Caki2 (cell line): ENCODE measurements around the gene ATXN7L2. TPM values are rescaled to one million over a fixed set of nuclear protein-coding genes. Genes with fewer than 3 reads are reported as not detected.

ENCODE experiments used
- DNase-seq: peaks from one replicate; pipeline ENCODE4 v3.0.0-alpha.2; 2015; ENCODE audit warnings: low read depth
- in situ Hi-C: cut with HindIII; loops from 2 replicates; pipeline ENCODE4 v1.10.0; 2016; ENCODE audit warnings: low sequenced_read_pairs, low pct_unique_long_range_greater_than_20kb, mixed read lengths
- total RNA-seq: library from RNA; depleted of rRNA; stranded (reverse); fragments of >200 nt; shearing (Covaris generic); gene quantifications from 2 replicates; pipeline ENCODE4 v1.2.3, GENCODE V29; 2014; ENCODE audit warnings: low replicate concordance; rRNA removed

ATXN7L2 gene
- total RNA-seq, 1 experiment from 2014 or later = 1.5 TPM

GRCh38 chr1:109532365-109533136 is 48.8 kb downstream of the ATXN7L2 start:
- peak; percentile 49 for DNase-seq

GRCh38 chr1:109534307-109534858 is 50.7 kb downstream of the ATXN7L2 start:
- in situ Hi-C loops = no loop called here

More at GRCh38 chr1:109532365-109533136, 48.8 kb downstream of the ATXN7L2 start:
- in situ Hi-C loops = no loop called here

GRCh38 chr1:109535481-109535880 is 51.8 kb downstream of the ATXN7L2 start:
- in situ Hi-C loops = no loop called here

More at GRCh38 chr1:109534307-109534858, 50.7 kb downstream of the ATXN7L2 start:
- DNase-seq = no peak

GRCh38 chr1:109535971-109536491 is 52.3 kb downstream of the ATXN7L2 start:
- in situ Hi-C loops = no loop called here
- no peak for DNase-seq

More at GRCh38 chr1:109535481-109535880, 51.8 kb downstream of the ATXN7L2 start:
- no peak for DNase-seq

GRCh38 chr1:109537450-109538178 is 53.9 kb downstream of the ATXN7L2 start:
- DNase-seq = no peak
- in situ Hi-C loops = no loop called here

- in situ Hi-C loops = no loop called here
- DNase-seq = no peak
Observed at GRCh38 chr1:109538827-109539555, 55.3 kb downstream of the ATXN7L2 start.

- in situ Hi-C loops = no loop called here
- no peak for DNase-seq
Observed at GRCh38 chr1:109539676-109540075, 56.0 kb downstream of the ATXN7L2 start, which contains the start of gene GPR61. GPR61 (plus strand) TSS chr1:109539872; CDS start chr1:109543023, 3,151 bp downstream.

- no peak for DNase-seq
- in situ Hi-C loops = no loop called here
Observed at GRCh38 chr1:109541102-109541501, 57.4 kb downstream of the ATXN7L2 start.

Other genes starting within 250 kb of the ATXN7L2 start
- 4.6 and 4.8 TPM in 2 replicates for gene CELSR2, start 234.4 kb upstream of the ATXN7L2 start, total RNA-seq
- gene PSRC1, start 200.8 kb upstream of the ATXN7L2 start, total RNA-seq = 21.8 and 27.6 TPM in 2 replicates
- not detected in 2 replicates for gene MYBPHL, start 176.9 kb upstream of the ATXN7L2 start, total RNA-seq
- gene SORT1, start 86.0 kb upstream of the ATXN7L2 start, total RNA-seq = 9.5 and 11.0 TPM in 2 replicates
- gene PSMA5, start 57.5 kb upstream of the ATXN7L2 start, total RNA-seq = 106 and 108 TPM in 2 replicates
- not detected in 2 replicates for gene SYPL2, start 17.4 kb upstream of the ATXN7L2 start, total RNA-seq
- gene CYB561D1, start 10.2 kb downstream of the ATXN7L2 start, total RNA-seq = 0.32 and 1.9 TPM in 2 replicates
- 0.51 and 3.4 TPM in 2 replicates for gene AMIGO1, start 25.8 kb downstream of the ATXN7L2 start, total RNA-seq
- not detected in 2 replicates for gene GPR61, start 56.0 kb downstream of the ATXN7L2 start, total RNA-seq
- 5.0 and 6.7 TPM in 2 replicates for gene GNAI3, start 64.7 kb downstream of the ATXN7L2 start, total RNA-seq
- not detected in 2 replicates for gene GNAT2, start 135.7 kb downstream of the ATXN7L2 start, total RNA-seq
- gene AMPD2, start 135.9 kb downstream of the ATXN7L2 start, total RNA-seq = 131 and 135 TPM in 2 replicates
- 13.6 and 21.7 TPM in 2 replicates for gene GSTM4, start 172.2 kb downstream of the ATXN7L2 start, total RNA-seq
- gene GSTM2, start 184.2 kb downstream of the ATXN7L2 start, total RNA-seq = 0.61 TPM in 1 of 2 replicates, not detected in the other
- not detected in 2 replicates for gene GSTM1, start 203.9 kb downstream of the ATXN7L2 start, total RNA-seq
- gene GSTM5, start 228.3 kb downstream of the ATXN7L2 start, total RNA-seq = not detected in 2 replicates